NCI-H748 treated with DMSO at 0.1 percent for 48 hours (cell line): ENCODE data around the gene TBL1X.
"Not testable (repeated sequence)": the region's sequence is repeated elsewhere in the genome, so short reads cannot be mapped to it uniquely, and the experiment has no call there.

Source experiments
- DNase-seq: peaks from one replicate; lab custom pipeline; 2025; lab: John Stamatoyannopoulos, UW

The TBL1X gene

DNA sequence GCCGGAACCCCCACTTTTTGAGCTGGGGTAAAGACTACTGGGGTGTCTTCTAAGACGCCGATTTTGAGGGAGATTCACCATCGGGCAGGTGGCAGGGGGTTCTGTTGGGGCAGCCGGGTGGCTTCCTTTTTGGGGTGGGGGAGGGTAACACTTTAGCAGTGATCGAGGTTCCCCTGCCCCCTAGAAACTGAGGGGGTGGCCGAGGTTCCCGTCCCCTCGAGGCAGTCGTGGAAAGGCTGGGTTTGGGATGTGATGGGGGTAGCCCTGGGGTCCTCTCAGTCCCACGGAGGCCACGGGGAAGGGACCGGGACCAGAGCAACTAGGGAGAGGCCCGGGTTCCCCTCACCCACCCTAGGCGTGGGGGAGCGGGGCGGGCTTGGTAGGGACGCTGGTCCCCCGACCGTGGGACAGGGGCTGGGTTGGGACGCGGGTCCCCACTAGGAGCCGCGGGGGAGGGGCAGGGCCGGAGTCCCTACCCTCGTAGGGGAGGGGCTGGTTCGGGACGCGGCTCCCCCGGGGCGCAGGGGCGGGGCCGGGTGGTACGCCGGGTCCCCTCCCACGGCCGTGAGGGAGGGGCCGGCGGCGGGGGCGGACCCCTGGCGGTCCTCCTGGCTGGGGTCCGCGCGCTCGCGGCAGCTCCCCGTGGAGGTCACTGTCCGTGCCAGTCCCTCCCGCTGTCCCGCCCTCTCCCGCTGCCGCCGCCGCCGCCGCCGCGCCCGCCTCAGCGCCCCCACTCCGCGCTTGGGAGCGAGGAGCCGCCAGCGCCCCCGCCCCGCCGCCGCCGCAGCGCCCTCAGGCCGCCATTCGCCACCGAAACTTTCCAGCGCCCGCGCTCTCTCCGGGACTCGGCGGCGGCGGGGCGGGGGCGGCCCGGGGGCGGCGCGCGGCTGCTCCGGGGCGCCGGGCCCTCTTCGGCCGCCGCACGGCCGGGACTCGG lies at the start of gene TBL1X:
Gene TBL1X (plus strand): TSS at position 624 of the 937 bp plus-strand sequence. CDS start 188,529 bp downstream, outside the sequence.
- no peak for DNase-seq

DNA sequence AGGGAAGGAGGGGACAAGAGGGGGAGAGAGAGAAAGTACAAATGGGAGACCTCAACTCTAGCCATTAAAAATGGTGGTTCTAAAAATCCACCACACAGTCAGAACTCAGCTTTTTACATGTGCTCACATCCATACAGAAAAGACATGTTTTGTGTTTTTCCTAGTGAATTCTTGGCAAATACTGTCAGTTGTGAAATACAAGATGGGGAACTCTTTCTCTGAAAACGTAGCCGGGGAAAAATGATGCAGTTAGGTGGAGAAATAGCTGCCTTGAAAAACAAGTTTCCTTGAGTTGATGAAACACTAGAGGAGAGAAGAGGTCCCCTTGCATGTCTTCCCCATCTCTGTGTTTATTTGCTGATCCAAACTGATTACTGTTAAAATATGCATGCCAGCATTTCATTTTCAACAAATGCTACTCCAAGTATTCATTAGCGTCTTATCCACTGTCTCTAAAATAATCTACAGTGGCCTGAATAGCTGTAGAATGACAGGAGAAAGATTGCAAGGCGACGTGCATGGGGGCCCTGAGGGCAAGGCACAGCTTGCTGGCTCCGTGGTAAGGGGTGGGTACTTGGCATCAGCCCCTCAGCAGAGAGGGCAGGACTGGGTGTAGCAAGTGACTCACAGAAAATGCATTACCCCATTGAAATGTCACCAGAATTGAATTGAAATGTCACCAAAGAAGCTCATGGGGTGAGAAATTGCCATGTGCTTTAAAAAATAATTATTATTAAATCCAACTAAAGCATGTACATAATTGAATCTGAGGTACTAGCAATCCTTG lies 48.1 kb upstream of the TBL1X start:
- no peak for DNase-seq

DNA sequence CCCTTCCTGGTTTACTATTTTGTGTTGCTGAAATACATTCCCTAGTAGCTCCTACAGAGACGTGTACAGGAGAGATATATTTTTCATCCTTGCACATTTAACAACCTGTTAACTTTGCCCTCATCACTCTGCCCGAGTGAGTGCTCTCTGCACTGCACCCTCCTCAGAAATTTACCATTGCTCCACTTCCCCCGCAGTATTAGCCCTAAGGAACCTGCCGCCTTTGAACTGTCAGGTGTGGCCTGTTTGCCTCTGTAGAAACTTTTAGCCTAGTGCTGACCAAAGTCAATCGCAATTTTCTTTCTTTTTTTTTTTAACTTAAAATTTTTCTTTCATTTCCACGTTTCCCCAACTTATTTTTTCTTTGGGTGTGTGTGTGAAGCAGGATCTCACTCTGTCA lies 46.6 kb upstream of the TBL1X start:
- DNase-seq: no peak

DNA sequence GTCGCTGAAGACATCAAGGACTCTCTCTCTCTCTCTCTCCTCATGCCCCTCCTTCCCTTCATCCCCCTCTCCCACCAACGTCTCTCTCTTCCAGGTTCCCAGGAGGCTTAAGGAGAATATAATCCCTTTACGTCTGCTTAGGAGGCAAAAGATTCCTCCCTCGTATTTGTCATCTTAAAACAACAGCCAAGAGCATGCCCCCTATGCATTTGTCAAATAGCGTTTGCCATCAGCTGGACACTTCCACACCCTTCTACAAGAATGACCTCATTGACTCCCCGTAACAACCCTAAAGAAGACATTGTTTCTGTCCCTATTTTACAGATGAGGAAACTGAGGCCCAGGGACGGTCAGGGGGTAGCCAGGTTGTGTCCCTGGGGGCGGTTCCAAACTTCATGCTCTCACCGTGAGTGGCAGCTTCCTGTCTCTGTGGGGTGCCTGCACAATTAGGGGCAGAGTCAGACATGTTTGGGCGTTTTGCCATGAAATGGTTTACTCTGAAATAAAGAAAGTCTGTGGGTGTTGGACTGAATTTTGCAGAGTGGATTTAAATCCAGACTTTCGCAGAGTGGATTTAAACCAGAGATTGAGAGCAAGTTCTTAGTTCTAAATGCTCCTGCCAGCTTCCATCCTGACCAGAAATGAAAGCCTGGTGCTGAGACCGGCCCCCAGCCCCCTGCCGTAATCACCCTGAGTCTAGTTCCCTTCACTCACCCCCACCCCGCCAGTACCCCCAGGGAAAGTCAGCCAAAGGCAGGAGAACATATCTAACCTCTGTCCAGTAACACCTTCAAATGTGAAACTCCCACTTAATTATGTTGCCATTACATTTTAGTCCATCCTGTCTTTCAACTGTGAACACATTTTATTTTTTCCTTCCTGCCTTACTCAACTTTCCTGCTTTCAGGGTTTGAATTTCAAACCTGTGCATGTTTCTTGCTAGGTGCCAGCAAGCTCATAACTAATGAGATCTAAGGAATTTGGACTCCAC lies 44.3 kb upstream of the TBL1X start:
- DNase-seq: peak; percentile 46

DNA sequence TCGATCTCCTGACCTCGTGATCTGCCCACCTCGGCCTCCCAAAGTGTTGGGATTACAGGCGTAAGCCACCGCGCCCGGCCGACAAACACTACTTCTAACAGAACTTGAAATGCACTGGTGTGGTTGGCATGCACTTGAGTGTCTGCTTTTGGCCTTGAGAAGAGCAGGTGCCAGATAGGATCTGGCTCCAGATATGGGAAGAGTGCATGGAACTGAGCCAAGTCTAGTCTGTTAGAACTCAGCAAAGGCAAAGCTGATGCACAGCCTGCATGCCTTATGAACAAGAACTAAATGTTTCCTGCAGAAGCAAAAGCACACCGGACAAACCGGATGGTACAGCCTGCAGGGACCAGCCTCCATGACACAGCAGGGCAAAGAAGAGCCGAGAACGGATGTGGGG lies 35.1 kb upstream of the TBL1X start:
- peak; percentile 24 for DNase-seq

DNA sequence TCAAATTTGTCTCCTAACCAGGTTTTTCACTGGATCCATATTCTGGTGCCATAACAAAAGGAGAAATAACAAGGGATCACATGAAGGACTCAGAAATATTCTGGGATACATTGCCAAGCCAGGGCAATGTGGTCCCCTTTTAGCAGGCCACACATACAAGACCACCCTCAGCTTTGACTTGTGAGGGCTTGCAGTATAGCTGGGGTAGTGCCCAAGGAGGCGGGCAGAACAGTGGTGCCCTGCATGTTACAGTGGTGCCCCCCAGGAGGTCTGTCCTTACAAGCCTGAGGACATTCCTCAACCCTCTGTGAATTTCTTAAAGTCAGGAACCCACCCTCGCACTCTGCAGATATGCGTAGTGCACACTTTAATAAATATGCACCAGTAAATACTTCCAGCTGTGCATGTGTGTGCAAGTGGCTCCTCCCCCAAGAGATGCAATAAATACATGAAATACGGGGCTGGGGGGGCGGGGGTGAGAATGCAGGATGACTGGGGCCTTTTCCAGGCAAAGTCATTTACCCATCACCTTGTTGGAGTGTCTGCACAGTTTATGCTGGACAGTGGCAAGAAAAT lies 34.4 kb upstream of the TBL1X start:
- DNase-seq: no peak

DNA sequence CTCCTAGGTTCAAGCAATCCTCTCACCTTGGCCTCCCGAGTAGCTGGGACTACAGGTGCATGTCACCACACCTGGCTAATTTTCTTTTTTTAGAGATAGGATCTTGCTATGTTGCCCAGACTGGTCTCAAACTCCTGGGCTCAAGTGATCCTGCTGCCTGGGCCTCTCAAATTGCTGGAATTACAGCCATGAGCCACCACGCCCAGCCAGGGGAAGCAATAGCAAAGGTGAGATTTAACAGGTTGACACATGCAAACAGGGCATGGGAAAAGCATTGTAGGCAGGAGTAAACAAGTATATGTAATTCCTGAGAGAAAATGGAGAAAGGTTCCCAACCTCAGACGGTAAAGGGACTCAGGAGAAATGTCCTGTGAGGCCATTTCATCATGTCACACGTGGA lies 33.6 kb upstream of the TBL1X start:
- no peak for DNase-seq

DNA sequence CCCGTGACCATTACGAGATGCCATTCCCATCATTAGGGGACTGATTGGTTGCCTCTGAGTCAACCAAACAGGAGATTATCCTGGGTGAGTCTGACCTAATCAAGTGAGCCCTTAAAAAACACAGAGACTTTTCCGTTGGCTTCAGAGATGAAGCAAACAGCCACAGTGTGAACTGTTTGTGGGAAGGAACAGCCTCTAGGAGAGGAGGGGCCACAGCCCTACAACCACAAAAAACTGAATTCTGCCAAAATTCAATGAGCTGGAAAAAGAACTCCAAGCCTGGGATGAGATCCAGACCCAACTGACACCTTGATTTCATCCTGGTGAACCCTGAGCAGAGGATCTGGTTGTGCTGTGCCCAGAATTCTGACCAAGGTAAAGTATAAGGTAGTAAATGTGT lies 31.3 kb upstream of the TBL1X start:
- no peak for DNase-seq

DNA sequence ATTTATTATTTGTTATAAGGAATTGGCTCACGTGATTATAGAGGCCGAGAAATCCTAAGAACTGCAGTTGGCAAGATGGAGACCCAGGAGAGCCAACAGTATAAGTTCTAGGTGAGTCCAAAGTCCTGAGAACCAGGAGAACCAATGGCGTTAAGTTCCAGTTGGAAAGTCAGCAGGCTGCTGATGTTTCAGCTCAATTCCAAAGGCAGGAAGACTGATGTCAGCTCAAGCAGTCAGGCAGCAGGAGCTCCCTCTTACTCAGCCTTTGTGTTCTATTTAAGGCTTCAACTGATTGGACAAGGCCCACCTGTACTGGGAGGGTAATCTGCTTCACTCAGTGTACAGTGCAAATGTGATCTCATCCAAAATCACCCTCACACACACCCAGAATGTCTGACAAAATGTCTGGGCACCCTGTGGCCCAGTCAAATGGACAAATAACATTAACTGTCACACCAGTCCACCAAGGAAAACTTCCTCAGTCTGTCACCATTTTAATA lies 30.8 kb upstream of the TBL1X start:
- no peak for DNase-seq

DNA sequence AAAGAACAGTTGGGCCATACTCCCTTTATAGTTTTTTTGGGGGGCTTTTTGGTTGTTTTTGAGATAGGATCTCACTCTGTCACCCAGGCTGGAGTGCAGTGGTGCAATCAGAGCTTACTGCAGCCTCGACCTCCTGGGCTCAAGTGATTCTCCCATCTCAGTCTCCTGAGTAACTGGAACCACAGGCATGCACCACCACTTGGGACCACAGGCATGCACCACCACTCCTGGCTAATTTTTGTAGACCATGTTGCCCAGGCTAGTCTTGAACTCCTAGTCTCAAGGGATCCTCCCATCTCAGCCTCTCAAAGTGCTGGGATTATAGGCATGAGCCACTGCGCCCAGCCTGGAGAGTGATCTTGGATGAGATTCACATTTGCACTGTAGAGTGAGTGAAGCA lies 29.8 kb upstream of the TBL1X start:
- not testable (repeated sequence) for DNase-seq

DNA sequence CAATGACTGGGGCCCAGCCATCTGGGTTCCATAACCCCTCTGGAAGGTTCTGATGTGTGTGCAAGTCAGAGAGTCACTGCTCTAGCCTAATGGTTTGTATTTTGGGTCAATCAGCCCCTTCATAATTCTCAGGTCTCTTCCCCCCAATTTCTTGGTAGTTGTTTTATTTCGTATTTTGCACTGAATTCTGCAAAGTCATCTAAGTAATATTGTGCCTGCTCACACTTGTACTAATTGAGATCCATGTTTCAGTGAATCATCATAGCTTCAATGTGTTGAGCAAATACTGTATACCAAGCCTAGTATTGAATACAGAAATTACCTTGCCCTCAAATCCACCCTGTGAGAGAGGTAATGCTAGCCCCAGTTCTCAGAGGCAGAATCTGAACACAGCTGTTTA lies 28.0 kb upstream of the TBL1X start:
- DNase-seq: no peak

DNA sequence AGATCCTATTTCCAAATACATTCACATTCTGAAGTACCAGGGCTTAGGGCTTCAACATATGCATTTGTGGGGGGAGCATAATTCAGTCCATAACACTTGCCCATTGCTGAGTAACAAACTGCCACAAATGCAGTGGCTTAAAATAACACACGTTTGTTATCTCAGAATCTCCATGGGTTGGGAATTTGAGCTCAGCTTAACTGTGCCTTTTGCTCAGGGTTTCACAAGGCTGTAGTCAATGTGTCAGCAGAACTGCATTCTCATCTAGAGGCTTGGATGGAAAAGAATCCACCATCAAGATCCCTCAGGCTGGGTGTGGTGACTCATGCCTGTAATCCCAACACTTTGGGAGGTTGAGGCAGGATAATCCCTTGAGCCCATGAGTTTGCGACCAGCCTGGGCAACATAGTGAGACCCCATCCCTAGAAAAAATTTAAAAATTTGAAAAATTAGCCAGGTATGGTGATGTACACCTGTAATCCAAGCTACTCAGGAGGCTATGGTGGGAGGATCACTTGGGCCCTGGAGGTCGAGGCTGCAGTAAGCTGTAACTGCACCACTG lies 25.8 kb upstream of the TBL1X start:
- DNase-seq: no peak

DNA sequence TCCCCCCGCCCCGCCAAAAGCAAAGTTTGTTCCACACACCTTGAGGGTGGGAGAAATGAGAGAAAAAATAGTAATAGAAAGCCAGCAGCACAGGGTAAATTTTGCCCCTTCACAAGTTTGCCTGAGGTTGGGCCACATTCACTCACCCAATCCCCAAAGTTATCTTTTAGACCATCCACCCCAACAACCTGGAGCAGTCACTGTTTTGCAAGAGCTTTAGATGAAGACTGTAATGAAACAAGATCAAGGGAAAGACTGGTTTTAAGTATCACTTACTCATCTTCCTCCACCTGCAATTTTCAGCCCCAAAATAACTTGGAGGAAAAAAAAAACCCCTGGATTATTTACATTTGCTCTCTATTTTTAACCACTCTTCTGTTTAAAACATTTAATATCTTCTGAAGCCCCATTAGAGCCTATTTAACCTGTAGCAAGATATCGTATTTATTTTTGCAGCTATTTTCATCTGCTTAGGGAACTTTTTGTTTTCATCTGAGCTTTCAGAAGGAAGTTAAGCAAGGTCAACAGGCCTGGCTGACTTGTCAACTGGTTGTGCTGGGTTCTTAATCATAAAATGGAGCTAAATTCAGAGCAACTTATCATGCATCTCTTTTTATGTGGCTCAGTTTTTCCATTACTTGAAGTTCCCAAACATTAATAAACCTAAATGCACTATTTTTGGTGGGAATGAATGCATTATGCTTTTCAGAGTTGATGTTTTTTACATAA lies 24.6 kb upstream of the TBL1X start:
- no peak for DNase-seq

DNA sequence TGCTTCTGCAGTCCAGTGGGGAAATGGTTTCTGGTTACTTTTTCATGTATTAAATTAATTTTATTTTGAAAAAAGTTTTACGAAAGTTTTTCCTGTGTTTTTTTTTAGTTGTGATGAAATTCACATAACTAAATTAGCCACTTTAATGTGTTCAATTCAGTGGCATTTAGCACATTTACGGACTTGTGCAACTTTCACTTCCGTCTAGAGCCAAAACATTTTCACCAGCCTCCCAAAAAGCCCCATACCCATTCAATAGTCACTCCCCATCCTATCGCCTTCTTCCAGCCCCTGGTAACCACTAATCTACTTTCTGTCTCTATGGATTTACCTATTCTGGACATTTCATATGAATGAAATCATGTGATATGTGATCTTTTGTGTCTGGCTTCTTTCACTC lies 22.8 kb upstream of the TBL1X start:
- no peak for DNase-seq

DNA sequence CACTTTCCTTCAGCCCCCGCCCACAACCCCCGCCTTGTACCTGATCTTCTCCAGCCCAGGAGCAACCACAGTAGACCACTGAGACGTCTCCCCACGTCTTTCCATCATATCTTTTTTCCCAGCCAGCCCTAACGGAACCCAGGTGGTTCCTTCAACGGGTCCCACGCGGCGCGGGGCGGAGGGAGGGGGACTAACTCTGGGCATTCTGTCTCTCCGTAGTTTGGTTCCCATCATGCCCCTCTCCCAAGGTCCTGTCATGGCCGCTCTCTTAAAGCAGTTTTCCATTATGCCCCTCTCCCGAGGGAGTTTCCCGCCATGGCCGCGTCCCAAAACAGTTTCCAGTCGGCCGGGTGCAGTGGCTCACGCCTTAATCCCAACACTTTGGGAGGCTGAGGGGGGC lies 21.5 kb upstream of the TBL1X start:
- no peak for DNase-seq

DNA sequence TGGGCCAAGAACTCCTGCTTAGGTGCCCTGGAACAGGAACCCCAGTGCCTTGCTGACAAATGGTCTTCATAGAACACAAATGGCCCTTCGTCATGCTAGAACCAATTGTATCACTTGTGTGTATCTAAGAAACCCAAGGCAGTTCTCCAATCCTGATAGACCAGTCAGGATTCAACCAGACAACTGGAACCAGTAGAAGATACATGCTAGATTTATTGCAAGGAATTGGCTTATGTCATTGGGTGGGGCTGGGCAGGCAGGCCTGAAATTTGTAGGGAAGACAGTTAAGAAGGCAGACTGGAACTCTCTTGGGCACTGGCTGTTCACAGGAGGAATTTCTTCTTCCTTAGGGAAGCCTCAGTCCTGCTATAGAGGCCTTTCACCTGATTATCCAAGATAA lies 17.0 kb upstream of the TBL1X start:
- DNase-seq: no peak

DNA sequence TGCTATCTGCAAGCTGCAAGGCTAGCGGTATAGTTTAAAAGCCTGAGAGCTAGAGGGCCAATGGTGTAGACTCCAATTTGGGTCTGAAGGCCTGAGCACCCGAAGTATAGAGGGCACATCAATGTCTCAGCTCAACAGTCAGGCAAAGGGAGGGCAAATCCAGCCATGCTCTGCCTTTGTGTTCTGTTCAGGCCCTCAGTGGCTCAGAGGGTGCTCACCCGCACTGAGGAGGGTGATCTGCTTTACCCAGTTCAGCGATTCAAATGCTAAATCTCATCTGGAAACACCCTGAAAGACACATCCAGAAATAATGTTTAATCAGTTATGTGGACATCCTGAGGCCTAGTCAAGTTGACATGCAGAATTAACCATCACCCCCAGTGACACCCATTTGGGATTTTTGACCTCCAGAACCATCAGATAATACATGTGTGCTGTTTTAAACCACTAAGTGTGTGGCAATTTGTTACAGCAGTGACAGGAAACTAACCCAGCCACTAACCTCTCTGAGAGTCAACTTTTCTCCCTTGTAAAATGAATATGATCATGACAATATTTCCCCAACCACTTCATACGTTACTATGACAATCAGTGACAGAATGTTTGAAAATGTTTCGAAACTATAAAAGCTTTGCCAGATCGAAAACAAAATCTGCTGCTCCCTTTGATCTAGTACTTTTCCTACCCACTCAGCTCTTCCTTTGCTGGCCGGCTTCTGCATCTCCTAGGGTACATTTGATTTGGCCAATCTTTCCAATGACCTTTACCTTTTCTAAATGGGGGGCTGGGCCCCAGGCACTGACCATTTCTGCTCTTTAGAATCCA lies 8.4 kb upstream of the TBL1X start:
- no peak for DNase-seq

DNA sequence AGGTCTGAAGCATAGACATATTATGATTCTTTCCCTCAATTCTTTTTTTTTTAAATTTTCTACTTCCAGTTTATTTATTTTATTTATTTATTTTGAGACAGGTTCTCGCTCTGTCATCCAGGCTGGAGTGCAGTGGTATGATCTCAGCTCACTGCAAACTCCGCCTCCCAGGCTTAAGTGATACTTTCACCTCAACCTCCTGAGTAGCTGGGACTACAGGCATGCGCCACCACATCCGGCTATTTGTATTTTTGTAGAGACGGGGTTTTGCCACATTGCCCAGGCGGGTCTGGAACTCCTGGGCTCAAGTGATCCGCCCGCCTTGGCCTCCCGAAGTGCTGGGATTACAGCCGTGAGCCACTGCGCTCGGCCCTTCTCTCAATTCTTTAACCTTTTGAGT lies 6.8 kb upstream of the TBL1X start:
- not testable (repeated sequence) for DNase-seq

DNA sequence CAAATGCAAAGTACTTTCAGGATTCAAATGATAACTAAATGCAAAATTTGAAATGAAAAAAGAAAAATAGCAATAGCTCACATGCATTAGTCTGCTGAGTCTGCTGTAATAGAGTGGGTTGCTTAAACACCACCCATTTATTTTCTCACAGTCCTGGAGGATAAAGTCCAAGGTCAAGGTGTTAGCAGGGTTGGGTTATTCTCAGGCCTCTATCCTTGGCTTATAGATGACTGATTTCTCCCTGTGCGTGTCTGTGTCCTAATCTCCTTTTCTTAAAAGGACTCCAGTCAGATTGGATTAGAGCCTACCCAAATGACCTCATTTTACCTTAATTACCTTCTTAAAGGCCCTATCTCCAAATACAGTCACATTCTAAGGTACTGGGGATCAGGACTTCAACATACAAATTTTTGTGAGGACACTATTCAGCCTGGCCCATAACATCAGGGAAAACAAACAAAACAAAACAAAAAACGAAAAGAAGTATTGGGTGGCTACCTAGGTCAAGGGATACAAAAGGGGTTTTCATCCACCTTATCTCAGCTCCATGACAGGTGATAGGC lies 6.3 kb upstream of the TBL1X start:
- DNase-seq: no peak
